GM21526 (cell line): ENCODE data around the gene FARS2.

Experiments
- ATAC-seq: cut with Tn5 transposase; IDR thresholded peaks from one replicate; pipeline ENCODE4 v1.9.1; 2021; ENCODE audit warnings: moderate library complexity; ENCODE audit not compliant: unreplicated experiment, low FRiP score

Gene FARS2

GRCh38 chr6:5520796-5521195 lies 259.5 kb downstream of the FARS2 start:
- no peak for ATAC-seq

GRCh38 chr6:5521322-5521721 lies 260.0 kb downstream of the FARS2 start:
- ATAC-seq: no peak

- ATAC-seq: no peak
Measured at GRCh38 chr6:5522147-5522546, 260.8 kb downstream of the FARS2 start.

GRCh38 chr6:5524110-5524509 lies 262.8 kb downstream of the FARS2 start:
- no peak for ATAC-seq

GRCh38 chr6:5525209-5525608 lies 263.9 kb downstream of the FARS2 start:
- no peak for ATAC-seq

GRCh38 chr6:5529015-5529414 lies 267.7 kb downstream of the FARS2 start:
- ATAC-seq: no peak

- no peak for ATAC-seq
Measured at GRCh38 chr6:5529733-5530132, 268.4 kb downstream of the FARS2 start.

GRCh38 chr6:5531161-5531560 lies 269.8 kb downstream of the FARS2 start:
- no peak for ATAC-seq

GRCh38 chr6:5531853-5532375 lies 270.6 kb downstream of the FARS2 start:
- no peak for ATAC-seq

- ATAC-seq: no peak
Measured at GRCh38 chr6:5532941-5533340, 271.6 kb downstream of the FARS2 start.

- ATAC-seq: no peak
Measured at GRCh38 chr6:5534643-5535042, 273.3 kb downstream of the FARS2 start.

GRCh38 chr6:5536644-5537043 lies 275.3 kb downstream of the FARS2 start:
- ATAC-seq: no peak

- no peak for ATAC-seq
Measured at GRCh38 chr6:5537132-5537531, 275.8 kb downstream of the FARS2 start.

GRCh38 chr6:5537967-5538366 lies 276.7 kb downstream of the FARS2 start:
- ATAC-seq: no peak

GRCh38 chr6:5540370-5540769 lies 279.1 kb downstream of the FARS2 start:
- ATAC-seq: no peak

GRCh38 chr6:5541025-5541424 lies 279.7 kb downstream of the FARS2 start:
- ATAC-seq: no peak

- no peak for ATAC-seq
Measured at GRCh38 chr6:5541751-5542432, 280.6 kb downstream of the FARS2 start.

GRCh38 chr6:5547556-5547955 lies 286.2 kb downstream of the FARS2 start:
- no peak for ATAC-seq

GRCh38 chr6:5550631-5551030 lies 289.3 kb downstream of the FARS2 start:
- no peak for ATAC-seq

- no peak for ATAC-seq
Measured at GRCh38 chr6:5552243-5552642, 290.9 kb downstream of the FARS2 start.

GRCh38 chr6:5553767-5554166 lies 292.5 kb downstream of the FARS2 start:
- ATAC-seq: no peak

- ATAC-seq: no peak
Measured at GRCh38 chr6:5554226-5554625, 292.9 kb downstream of the FARS2 start.

GRCh38 chr6:5556011-5556410 lies 294.7 kb downstream of the FARS2 start:
- no peak for ATAC-seq
